Left ventricle myocardium inferior (tissue), 1 donor: ENCODE data around the gene YPEL4. TPM values are rescaled to one million over a fixed set of nuclear protein-coding genes. Genes with fewer than 3 reads are reported as not detected.

Source experiments
- DNase-seq: peaks from one replicate; pipeline ENCODE4 v3.0.0-alpha.2; 2020
- H3K27ac ChIP-seq: fragments of 200-600 bp; replicated peaks from 2 replicates; pipeline ENCODE4 v1.8.0; 2021
- H3K27me3 ChIP-seq: fragments of 200-600 bp; 2 replicates; pipeline ENCODE4 v1.8.0; 2021; ENCODE audit warnings: low read depth
- H3K36me3 ChIP-seq: fragments of 200-600 bp; 2 replicates; pipeline ENCODE4 v1.8.0; 2021
- H3K4me1 ChIP-seq: fragments of 200-600 bp; 2 replicates; pipeline ENCODE4 v1.8.0; 2021
- H3K4me3 ChIP-seq: fragments of 200-600 bp; 2 replicates; pipeline ENCODE4 v1.8.0; 2021; ENCODE audit warnings: mild to moderate bottlenecking, moderate library complexity
- H3K9me3 ChIP-seq: fragments of 200-600 bp; replicated peaks from 2 replicates; pipeline ENCODE4 v1.8.0; 2021
- CTCF ChIP-seq: fragments of 200-600 bp; IDR thresholded peaks from 2 replicates; pipeline ENCODE4 v1.8.0; 2021; ENCODE audit warnings: antibody characterized with exemption, mild to moderate bottlenecking, borderline replicate concordance
- intact Hi-C: fragments of 100-400 bp; cut with micrococcal nuclease; formaldehyde crosslinking; loops from one replicate; pipeline ENCODE4 v1.11.0; 2022
- total RNA-seq: library from RNA; stranded (reverse); fragmentation: NEBNext Ultra II Directional; extraction: Animal tissue kit (Norgen Biotek cat#: 25700); gene quantifications from one replicate; pipeline ENCODE4 v1.2.1, GENCODE V29; 2021
- donor health status: DM: no; HTN: yes; CAD: no; lungs with severe emphysema.

The YPEL4 gene
- total RNA-seq, 1 donor from 2014 or later, result 0.55 TPM

- H3K4me3 ChIP-seq, result no peak overlapping the region
- intact Hi-C loops, result no loop called here
Measured at GRCh38 chr11:57601297-57601696, 48.4 kb downstream of the YPEL4 start.

GRCh38 chr11:57599381-57599780 lies 50.3 kb downstream of the YPEL4 start:
- Histone ChIP-seq H3K4me1 (peaks cover 32% of the 10 kb centered on the region), H3K27me3 (peaks cover 26% of the 10 kb centered on the region), H3K9me3 (no peaks in the 10 kb centered on the region), H3K36me3 (peaks cover 16% of the 10 kb centered on the region), H3K27ac (peak overlapping the region; percentile 93), H3K4me3 (peak overlapping the region; percentile 70)
- TF ChIP-seq CTCF, result no peak
- DNase-seq, result no peak
- intact Hi-C loops, result no loop called here

More at GRCh38 chr11:57601297-57601696, 48.4 kb downstream of the YPEL4 start:
- peaks cover 34% of the 10 kb centered on the region for H3K4me1 ChIP-seq
- no peak overlapping the region for H3K27ac ChIP-seq
- peaks cover 30% of the 10 kb centered on the region for H3K36me3 ChIP-seq
- TF ChIP-seq CTCF, result no peak
- H3K27me3 ChIP-seq, result peaks cover 27% of the 10 kb centered on the region
- no peak for DNase-seq
- no peaks in the 10 kb centered on the region for H3K9me3 ChIP-seq

- intact Hi-C loops, result no loop called here
- Histone ChIP-seq H3K4me3 (peak overlapping the region; percentile 70), H3K9me3 (no peaks in the 10 kb centered on the region), H3K36me3 (peaks cover 16% of the 10 kb centered on the region), H3K4me1 (peaks cover 27% of the 10 kb centered on the region), H3K27ac (peak overlapping the region; percentile 93), H3K27me3 (peaks cover 24% of the 10 kb centered on the region)
- DNase-seq, result no peak
- TF ChIP-seq CTCF, result no peak
Measured at GRCh38 chr11:57598831-57599155, 50.9 kb downstream of the YPEL4 start.

- peak overlapping the region; percentile 93 for H3K27ac ChIP-seq
- no peak for TF ChIP-seq CTCF
- no peaks in the 10 kb centered on the region for H3K9me3 ChIP-seq
- DNase-seq, result peak; percentile 86
- peaks cover 14% of the 10 kb centered on the region for H3K36me3 ChIP-seq
- peaks cover 27% of the 10 kb centered on the region for H3K4me1 ChIP-seq
- peaks cover 24% of the 10 kb centered on the region for H3K27me3 ChIP-seq
- H3K4me3 ChIP-seq, result peak overlapping the region; percentile 70
- intact Hi-C loops, result no loop called here
Measured at GRCh38 chr11:57597916-57598830, 51.5 kb downstream of the YPEL4 start.

GRCh38 chr11:57597461-57597915 lies 52.2 kb downstream of the YPEL4 start, which contains the start of gene SERPING1:
SERPING1 (plus strand) TSS chr11:57597685; CDS start chr11:57598271, 586 bp downstream.
- intact Hi-C loops, result no loop called here
- H3K4me3 ChIP-seq, result peak within 1 kb of the TSS; percentile 70
- no peaks in the 10 kb centered on the region for H3K9me3 ChIP-seq
- peaks cover 25% of the 10 kb centered on the region for H3K27me3 ChIP-seq
- H3K27ac ChIP-seq, result peak within 1 kb of the TSS; percentile 93
- TF ChIP-seq CTCF, result no peak
- DNase-seq, result peak; percentile 79
- peaks cover 27% of the 10 kb centered on the region for H3K4me1 ChIP-seq
- H3K36me3 ChIP-seq, result peaks cover 7% of the 10 kb centered on the region
